GM18951 (cell line): ENCODE data around the gene CHAT.

Experiments used
- POLR2A ChIP-seq: IDR thresholded peaks from 4 replicates; pipeline ENCODE4 v1.6.1; 2011; ENCODE audit warnings: mild to moderate bottlenecking; ENCODE audit not compliant: insufficient read length, insufficient read depth; ENCODE audit errors: extremely low read depth
- in situ Hi-C: fragments of 300-500 bp; cut with MboI; formaldehyde crosslinking; loops from one replicate; pipeline ENCODE4 v1.12.0; 2022; ENCODE audit warnings: low sequenced_read_pairs, mixed read lengths, inconsistent platforms; ENCODE audit not compliant: unreplicated experiment

Gene CHAT

GRCh38 chr10:49650724-49651034 is 36.8 kb downstream of the CHAT start:
- TF ChIP-seq POLR2A: no peak
- in situ Hi-C loops: no loop called here

DNA sequence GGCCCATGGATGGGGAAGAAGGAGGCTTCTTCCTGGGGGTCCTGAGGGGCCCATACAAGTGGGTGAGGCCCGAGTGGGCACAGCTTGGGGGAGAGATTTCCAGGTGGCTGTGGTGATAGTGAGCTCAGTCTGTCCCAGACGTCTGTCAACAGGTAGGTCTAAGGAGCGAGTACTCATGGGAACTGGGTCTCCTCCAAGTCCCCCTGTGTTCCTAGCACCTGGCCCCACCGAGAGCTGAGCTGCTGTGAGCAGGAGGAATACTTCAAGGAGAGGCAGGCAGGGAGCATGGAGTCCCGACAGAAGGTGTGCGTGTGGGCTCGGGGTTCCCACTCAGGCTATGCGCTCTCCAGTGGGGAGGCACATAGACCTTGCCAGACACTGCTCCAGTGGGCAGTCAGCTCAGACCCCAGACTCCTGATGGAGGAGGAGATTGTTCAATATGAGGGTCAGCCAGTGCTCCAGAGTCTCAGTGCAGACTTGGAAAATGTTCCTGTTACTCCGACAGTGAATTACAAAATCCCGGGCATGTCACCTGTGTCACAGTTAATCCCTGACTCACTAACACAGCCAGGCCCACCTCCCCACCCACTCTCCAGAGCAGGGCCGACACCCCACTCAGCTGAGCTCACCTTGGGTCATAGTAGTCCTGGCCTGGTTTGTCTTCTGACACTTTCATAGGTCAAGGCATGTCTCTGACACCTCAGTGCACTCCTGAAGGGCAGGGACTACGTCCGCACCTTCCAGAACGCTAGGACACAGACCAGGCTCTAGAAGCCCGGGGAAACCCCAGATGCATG is 37.4 kb downstream of the CHAT start:
- in situ Hi-C loops: no loop called here
- no peak for TF ChIP-seq POLR2A

DNA sequence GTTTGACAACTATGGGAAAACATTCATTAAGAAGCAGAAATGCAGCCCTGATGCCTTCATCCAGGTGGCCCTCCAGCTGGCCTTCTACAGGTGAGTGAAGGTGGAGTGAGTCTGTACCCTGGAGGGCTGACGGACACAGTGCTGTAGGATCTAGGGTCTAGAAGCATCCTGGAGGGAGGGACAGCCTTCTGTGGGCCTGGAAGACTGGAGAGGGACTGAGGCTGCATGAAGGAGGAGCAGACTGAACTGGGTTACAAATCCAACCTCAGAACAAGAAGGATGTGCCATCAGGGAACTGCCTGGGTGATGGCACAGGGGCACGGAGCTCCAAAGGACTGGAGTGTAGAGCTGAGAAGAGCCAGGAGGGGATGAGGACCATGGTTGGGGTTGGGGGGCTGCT is 38.1 kb downstream of the CHAT start:
- TF ChIP-seq POLR2A: no peak

DNA sequence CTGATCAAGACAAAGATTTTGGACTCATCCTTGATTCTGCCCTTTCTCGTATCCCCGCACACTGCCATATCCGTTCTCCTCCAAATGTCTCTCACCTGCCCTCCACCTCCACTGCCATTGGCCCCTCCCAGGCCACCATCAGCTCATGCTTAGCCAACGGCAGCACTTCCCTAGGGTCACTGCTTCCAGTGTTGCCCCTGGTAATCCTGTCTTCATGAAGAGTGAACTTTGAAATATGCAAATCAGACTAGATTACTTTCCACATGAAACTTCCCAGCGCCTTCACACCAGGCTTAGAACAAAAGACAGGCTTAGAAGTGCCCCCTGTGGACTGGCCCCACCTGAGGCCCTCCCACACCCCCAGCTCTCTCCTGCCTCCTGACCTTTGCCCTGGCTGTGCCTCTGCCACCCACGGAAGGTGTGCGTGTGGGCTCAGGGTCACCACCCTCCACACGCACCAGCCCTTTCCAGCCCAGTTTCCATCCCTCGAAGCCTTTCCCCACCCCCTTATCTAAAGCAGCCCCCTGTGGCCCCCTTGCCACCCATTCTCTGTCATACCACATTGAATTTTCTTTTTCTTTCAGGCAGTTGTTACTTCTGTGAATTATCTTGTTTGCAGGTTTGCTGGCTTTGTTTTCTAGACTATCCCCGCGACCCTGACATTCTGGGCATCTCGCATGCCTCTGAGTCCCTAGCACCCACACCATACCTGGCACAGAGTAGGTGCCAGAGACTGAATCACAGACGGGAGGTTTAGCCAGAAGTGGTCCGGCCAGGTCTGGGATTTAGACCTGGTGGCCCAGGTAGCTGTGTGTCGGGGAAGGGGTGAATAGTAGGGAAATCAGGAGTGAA is 38.8 kb downstream of the CHAT start:
- in situ Hi-C loops: no loop called here
- TF ChIP-seq POLR2A: no peak

More for the DNA sequence above, 38.1 kb downstream of the CHAT start:
- in situ Hi-C loops: no loop called here

DNA sequence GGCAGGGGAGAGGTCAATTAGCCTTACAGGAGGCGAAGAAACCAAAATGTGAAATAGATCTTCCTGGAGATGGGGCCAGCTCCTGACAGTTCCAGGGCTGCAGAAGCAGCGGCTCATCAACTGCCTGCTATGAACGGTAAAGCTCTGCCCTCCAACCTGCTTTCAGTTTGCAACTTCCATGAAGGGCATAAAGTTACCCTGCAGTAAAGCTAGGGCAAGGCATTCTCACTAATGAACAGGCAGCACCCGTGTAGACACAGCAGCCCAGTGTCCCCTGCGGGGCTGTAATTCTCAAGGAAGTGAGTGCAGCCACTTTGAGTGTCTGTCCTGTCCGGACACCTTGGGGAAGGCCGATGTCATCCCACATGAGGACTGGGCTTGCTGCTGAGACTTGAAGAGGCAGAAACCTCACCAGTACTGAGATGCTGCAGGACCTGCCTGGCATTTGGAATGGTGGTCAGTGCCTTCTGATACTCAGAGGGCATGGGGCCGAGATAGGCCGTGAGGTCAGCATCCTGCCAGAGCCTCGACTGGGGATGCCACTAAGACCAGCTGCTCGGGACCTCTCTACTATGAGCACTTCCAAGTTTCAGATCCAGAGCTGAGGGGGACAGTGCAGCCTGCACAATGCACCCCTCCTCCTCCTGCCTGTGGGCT is 39.6 kb downstream of the CHAT start:
- in situ Hi-C loops: no loop called here

GRCh38 chr10:49654036-49654693 is 40.3 kb downstream of the CHAT start:
- in situ Hi-C loops: no loop called here
- no peak for TF ChIP-seq POLR2A

More for the DNA sequence above, 39.6 kb downstream of the CHAT start:
- no peak for TF ChIP-seq POLR2A

GRCh38 chr10:49655099-49655498 is 41.3 kb downstream of the CHAT start:
- in situ Hi-C loops: no loop called here
- no peak for TF ChIP-seq POLR2A

GRCh38 chr10:49656845-49657493 is 43.1 kb downstream of the CHAT start:
- no peak for TF ChIP-seq POLR2A
- in situ Hi-C loops: no loop called here

DNA sequence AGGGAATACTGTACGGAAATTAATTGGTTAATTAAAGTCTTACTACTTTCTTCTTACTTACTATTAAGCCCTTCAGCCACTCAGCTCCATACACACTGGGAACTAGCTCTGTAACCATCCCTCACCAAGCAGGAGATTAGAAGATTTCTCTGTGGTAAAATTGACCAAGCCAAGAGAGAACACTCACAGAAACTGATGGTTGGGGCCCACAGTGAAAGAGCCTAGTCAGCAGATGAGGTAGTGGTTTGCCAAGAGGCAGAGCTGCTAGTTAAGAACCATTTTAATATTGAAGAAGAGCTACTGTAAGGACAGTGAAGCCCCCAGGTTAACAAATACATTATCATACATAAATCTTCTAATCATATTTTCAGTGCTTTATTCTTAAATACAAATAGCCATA is 43.8 kb downstream of the CHAT start:
- in situ Hi-C loops: no loop called here
- no peak for TF ChIP-seq POLR2A

- TF ChIP-seq POLR2A: no peak
- in situ Hi-C loops: no loop called here
Measured at GRCh38 chr10:49661140-49661856, 47.5 kb downstream of the CHAT start.

DNA sequence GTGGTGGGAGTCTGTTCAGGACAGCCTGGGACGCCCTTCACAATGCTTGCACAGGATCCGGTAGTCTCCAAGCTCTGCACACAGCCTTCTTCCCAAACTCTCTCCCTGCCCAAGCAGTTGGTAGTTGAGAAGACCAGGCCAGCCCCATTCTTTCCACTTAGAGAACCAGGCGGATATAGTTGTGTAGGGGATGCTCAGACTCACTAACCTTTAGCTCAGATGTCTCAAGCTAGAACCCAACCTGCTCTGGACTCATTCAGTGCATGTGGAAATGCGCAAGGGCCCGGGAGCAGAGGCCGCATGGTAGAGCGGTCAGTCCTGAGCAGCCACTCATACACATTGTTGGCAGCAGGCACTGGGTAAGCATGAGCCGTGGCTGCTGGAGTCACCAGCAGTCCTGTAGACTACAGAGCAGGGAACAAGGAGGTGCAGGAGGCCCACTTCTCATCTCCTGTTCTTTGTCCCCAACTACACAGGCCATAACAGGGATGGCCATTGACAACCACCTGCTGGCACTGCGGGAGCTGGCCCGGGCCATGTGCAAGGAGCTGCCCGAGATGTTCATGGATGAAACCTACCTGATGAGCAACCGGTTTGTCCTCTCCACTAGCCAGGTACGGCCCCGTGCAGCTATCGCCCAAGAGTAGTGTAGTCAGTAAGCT is 48.5 kb downstream of the CHAT start:
- TF ChIP-seq POLR2A: no peak
- in situ Hi-C loops: no loop called here

- in situ Hi-C loops: no loop called here
- no peak for TF ChIP-seq POLR2A
Measured at GRCh38 chr10:49663596-49663995, 49.8 kb downstream of the CHAT start.
